H1 (cell line): ENCODE measurements around the gene ACAP2. TPM values are rescaled to one million over a fixed set of nuclear protein-coding genes. Genes with fewer than 3 reads are reported as not detected.

ENCODE experiments used
- EZH2 ChIP-seq: fragments of 200-600 bp; sonication (generic); IDR thresholded peaks from 2 replicates; pipeline ENCODE4 v1.7.1; 2012; ENCODE audit warnings: low read depth, mild to moderate bottlenecking, moderate library complexity, low read length, inconsistent platforms; ENCODE audit not compliant: severe bottlenecking
- polyA plus RNA-seq, 7 experiments: library from polyadenylated mRNA; depleted of rRNA in 3 of 7; stranded (reverse) in 5 of 7; unstranded in 2 of 7; fragments of >200 nt in 5 of 7; fragments of 200-250 nt in 2 of 7; gene quantifications; 1 replicate in 5 of 7; 2 replicates in 1 of 7; 4 replicates in 1 of 7; pipeline versions ENCODE4 v1.2.1 to v1.2.3, GENCODE V29; 2011 to 2013; ENCODE audit warnings: missing spikeins in 2 of 7, mixed read lengths in 2 of 7
- total RNA-seq: library from RNA; stranded (reverse); fragmentation: NEBNext Ultra II Directional; extraction: Animal tissue kit (Norgen Biotek cat#: 25700); gene quantifications from 2 replicates; pipeline ENCODE4 v1.2.1, GENCODE V29; 2021

Gene ACAP2
- total and polyA plus RNA-seq, 2 of the 8 experiments (the other 6 are each of a cell fraction or from before 2014, with no cell fraction given) = 7.7 to 37.3 TPM

GRCh38 chr3:195442573-195443390 is at the start of gene ACAP2 (continued):
- no peak for TF ChIP-seq EZH2
